Measurements from ENCODE around the gene RARA.

GRCh38 chr17:40369923-40370322 is 60.9 kb downstream of the RARA start:
- TF ChIP-seq CTCF (IDR thresholded peaks at IDR 0.05) (no peak), EP300 (IDR thresholded peaks at IDR 0.05) (no peak), POLR2AphosphoS5 (IDR thresholded peaks at IDR 0.05) (no peak)

Data from stomach (tissue), 4 donors.